ENCODE data around the gene MCRS1. TPM values are rescaled to one million over a fixed set of nuclear protein-coding genes. Genes with fewer than 3 reads are reported as not detected.

MCRS1 gene
- total and polyA plus RNA-seq, 10 of the 15 experiments (the other 5 are each of a cell fraction or from before 2014, with no cell fraction given): 34.3 to 82.8 (median 57.6) TPM

DNA sequence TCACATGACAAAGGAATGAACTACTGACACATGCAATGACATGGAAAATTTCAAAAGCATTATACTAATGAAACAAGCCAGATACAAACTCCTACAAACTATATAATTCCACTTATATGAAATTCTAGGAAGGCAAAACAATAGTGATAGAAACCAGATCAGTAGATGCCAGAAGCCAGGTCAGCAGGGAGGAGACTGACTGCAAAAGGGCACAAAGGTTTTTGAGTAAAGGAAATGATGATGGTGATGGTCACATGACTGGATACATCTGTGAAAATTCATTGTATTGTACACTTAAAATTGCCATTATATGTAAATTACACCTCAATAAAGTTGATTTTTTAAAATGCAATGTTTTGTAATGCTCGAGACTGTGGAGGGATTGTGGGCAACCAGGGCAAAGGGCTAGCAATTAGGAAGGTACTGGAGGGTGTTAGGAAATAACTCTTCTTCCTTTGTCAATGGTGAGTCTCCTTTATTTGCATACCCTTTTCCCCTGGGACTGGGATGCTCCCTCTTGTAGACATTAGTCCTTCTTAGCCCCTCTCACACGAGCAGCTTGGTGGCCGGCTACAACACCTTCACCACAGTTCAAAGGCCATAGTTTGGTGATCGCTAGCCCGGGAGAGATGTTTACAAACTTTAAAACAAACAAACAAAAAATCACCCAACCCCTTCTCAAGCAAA lies 48.7 kb upstream of the MCRS1 start:
- FAIRE-seq: no peak
- Histone ChIP-seq H3K9me3 (replicated peaks; ENCODE audit: control insufficient read depth, insufficient read depth, low read length) (no peaks in the 10 kb centered on the region; the same call in 2 of the 3 replicates), H3K27ac (ENCODE audit: control insufficient read depth, insufficient read depth) (no peak overlapping the region), H3K79me2 (ENCODE audit: control insufficient read depth, insufficient read depth, low read length) (no peaks in the 10 kb centered on the region), H3K4me3 (no peak overlapping the region), H3K4me1 (ENCODE audit: control insufficient read depth, insufficient read depth, low read length) (peaks cover 8% of the 10 kb centered on the region), H3K36me3 (ENCODE audit: control insufficient read depth in 2 of 2, insufficient read depth in 2 of 2, low read length in 1 of 2) (no peaks in the 10 kb centered on the region), H2AFZ (ENCODE audit: control insufficient read depth, low read depth, low read length) (no peak overlapping the region), H4K20me1 (ENCODE audit: control insufficient read depth, insufficient read depth) (no peaks in the 10 kb centered on the region), H3K4me2 (ENCODE audit: control insufficient read depth, insufficient read depth) (no peak overlapping the region), H3K9ac (ENCODE audit: control insufficient read depth, insufficient read depth, low read length) (no peak overlapping the region), H3K27me3 (replicated peaks in 1 of 2; ENCODE audit: control insufficient read depth in 2 of 2, insufficient read depth in 2 of 2, low read length in 1 of 2) (no peaks in the 10 kb centered on the region)
- no peak for DNase-seq (ENCODE audit: low read depth, low spot score)
- ChIA-PET CTCF (no interaction called here), RAD21 (ENCODE audit: unreplicated experiment) (no interaction called here), SMC1A (ENCODE audit: uncharacterized antibody, unreplicated experiment) (no interaction called here), POLR2A (interaction anchor here (1.2 kb wide), 1 partner anchor 48 kb away, joined by 3 read pairs; no protein-coding TSS in a partner anchor)
- BruUV-seq (replicated peaks): no TSS peak
- TF ChIP-seq EP300 (IDR thresholded peaks at IDR 0.05; ENCODE audit: borderline replicate concordance in 1 of 2, control insufficient read depth in 1 of 2, low read depth in 2 of 2, low read length in 2 of 2) (no peak), PAX8 (IDR thresholded peaks at IDR 0.05) (no peak)
- TF ChIP-seq, protein P1, sequence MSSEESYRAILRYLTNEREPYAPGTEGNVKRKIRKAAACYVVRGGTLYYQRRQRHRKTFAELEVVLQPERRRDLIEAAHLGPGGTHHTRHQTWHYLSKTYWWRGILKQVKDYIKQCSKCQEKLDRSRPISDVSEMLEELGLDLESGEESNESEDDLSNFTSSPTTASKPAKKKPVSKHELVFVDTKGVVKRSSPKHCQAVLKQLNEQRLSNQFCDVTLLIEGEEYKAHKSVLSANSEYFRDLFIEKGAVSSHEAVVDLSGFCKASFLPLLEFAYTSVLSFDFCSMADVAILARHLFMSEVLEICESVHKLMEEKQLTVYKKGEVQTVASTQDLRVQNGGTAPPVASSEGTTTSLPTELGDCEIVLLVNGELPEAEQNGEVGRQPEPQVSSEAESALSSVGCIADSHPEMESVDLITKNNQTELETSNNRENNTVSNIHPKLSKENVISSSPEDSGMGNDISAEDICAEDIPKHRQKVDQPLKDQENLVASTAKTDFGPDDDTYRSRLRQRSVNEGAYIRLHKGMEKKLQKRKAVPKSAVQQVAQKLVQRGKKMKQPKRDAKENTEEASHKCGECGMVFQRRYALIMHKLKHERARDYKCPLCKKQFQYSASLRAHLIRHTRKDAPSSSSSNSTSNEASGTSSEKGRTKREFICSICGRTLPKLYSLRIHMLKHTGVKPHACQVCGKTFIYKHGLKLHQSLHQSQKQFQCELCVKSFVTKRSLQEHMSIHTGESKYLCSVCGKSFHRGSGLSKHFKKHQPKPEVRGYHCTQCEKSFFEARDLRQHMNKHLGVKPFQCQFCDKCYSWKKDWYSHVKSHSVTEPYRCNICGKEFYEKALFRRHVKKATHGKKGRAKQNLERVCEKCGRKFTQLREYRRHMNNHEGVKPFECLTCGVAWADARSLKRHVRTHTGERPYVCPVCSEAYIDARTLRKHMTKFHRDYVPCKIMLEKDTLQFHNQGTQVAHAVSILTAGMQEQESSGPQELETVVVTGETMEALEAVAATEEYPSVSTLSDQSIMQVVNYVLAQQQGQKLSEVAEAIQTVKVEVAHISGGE (CRISPR knock-in tag; IDR thresholded peaks at IDR 0.05): no peak
- intact Hi-C loops (cut with micrococcal nuclease; ENCODE audit: unreplicated experiment): no loop called here
- 60% methylated on average over 5 of the region's 5 CpGs for WGBS (ENCODE audit: insufficient coverage, insufficient replicate concordance, low lambda C conversion rate, missing lambda C conversion rate)
- no peak for ATAC-seq
- in situ Hi-C loops (cut with MboI): no loop called here

Data from GM12878 (cell line).